HPDE6-E6E7 (cell line): ENCODE measurements around the gene TMCC3.
"Not testable (repeated sequence)": the region's sequence is repeated elsewhere in the genome, so short reads cannot be mapped to it uniquely, and the experiment has no call there.

ENCODE experiments used
- DNase-seq: peaks from one replicate; pipeline ENCODE4 v3.0.0; 2011; ENCODE audit warnings: missing footprints; ENCODE audit errors: extremely low spot score

Gene TMCC3

GRCh38 chr12:94571556-94571955 is 78.8 kb downstream of the TMCC3 start:
- DNase-seq = peak; percentile 80

DNA sequence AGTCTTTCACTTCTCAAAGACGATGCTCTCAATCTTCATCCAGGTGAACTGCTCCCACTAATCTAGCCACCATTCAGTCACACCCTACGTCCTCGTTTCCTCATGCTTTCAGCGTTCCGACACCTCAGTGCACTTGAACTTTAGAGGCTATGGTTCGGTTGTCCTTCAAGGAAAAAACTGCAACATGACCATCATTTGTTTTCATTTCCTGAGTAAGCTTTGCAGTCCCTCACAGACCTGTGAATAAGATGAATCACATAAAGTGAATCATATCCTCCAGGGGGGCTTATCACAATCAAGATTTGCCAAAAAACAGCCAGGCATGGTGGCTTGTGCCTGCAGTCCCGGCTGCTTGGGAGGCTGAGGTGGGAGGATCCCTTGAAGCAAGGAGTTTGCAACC is 80.2 kb downstream of the TMCC3 start:
- DNase-seq = peak; percentile 43

DNA sequence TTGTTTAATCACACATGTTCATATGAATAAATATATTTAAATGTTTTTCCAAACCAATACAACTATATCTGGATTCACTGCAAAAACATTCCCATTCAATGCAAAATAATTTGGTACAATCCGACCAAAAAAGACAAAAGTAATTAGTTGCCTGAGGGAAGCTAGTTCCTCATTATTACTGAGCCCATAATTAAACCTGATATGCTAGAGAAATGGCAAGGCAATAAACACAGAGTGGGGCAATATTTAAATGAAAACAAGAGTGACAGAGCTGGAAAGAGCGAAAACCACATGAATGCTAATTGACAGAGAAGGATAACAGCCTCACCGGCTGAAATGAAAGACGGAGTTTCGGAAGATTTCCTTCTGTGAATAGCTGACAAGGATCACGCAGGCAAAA is 82.6 kb downstream of the TMCC3 start:
- DNase-seq = no peak

DNA sequence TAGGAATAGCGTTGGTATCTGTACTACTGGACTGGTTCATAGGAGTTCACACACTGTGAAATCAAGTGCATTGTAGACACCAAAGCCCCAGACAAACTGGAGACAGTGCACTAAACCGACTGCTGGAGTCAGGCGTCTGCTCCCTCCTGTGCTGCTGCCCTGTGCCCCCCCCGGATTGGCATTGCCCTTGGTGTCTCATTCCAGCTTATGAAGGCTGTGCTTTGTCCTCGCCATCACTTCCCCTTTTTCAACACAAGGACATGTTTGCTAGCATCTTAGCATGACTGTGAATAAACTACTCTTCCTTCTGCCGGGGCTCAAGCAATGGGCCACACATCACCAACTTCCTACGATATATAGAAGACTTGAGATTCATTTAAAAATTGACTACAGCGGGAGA is 84.0 kb downstream of the TMCC3 start:
- no peak for DNase-seq

DNA sequence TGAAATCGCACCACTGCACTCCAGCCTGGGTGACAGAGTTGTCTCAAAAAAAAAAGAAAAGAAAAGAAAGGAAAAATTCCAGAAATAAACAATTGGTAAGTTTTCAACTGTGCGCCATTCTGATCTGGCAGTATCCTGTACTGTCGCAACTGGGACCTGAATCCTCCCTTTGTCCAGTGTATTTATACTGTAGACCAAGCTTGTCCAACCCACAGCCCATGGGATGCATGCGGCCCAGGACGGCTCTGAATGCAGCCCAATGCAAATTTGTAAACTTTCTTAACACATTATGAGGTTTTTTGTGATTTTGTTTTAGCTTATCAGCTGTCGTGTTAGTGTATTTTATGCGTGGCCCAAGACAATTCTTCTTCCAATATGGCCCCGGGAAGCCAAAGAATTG is 84.7 kb downstream of the TMCC3 start:
- DNase-seq = no peak

DNA sequence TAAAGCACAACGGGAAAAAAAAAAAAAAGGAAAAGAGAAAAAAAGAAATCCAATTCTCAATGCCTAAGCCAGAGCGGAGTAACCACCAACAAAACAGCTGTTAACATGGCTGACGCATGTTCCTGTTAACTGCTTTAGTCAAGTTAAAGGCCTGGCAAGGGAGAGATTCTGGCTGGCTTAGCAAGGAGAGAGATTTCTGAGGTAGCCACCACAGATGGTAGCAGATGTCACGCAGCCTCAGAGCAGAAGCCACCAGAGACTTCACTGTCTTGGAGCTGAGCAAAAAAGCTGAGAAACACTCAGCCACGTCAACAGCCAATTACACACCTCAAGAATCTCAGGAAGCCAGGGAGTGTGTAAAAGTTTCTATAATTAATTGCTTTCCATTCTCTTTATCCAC is 87.1 kb downstream of the TMCC3 start:
- DNase-seq = no peak

- DNase-seq = no peak
Observed at GRCh38 chr12:94561943-94562411, 88.4 kb downstream of the TMCC3 start.

GRCh38 chr12:94560431-94561221 is 89.7 kb downstream of the TMCC3 start:
- DNase-seq = peak; percentile 94

DNA sequence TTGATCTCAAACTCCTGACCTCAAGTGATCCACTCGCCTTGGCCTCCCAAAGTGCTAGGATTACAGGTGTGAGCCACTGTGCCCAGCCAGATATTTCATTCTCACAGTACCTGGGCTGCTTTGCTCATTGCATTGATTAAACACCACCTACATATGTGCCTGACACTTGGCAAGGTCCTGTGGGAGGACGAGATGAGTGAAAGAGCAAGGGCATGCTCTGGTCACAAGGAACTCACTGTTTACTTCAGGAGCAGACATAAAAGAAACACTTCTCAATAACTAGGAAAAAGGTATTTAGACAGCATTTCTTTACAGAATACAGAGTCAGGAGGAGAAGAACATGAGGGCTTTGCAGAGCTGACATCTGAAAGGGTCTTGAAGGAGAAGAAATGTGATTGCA is 91.7 kb downstream of the TMCC3 start:
- DNase-seq = no peak

DNA sequence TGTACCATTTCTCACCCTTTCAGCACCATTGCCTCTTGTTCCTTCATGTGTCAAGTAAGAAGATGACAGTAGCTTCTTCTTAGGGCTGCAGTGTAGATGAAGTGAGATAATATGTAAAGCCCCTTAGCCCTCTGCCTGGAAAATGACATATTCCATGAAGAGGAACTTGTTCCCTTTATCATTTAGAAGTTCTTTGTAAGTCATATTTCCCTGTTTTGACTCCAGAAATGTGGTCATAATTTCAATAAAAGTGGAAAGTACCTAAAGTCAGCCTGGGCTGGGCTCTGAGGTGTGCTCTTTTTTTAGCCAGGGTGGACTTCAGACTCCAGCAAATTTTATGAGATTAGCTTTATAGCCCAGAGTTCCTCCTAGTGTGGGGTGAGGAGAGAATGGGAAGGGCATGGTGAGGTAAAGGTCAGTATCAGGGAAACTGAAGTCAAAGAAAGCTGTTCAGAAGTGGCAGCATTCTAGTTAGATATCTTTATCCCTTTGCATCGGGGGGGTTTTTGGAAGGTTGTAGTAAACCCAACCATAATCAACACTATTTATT is 92.5 kb downstream of the TMCC3 start:
- DNase-seq = no peak

- no peak for DNase-seq
Observed at GRCh38 chr12:94555687-94556086, 94.7 kb downstream of the TMCC3 start.

- no peak for DNase-seq
Observed at GRCh38 chr12:94553875-94554274, 96.5 kb downstream of the TMCC3 start.

DNA sequence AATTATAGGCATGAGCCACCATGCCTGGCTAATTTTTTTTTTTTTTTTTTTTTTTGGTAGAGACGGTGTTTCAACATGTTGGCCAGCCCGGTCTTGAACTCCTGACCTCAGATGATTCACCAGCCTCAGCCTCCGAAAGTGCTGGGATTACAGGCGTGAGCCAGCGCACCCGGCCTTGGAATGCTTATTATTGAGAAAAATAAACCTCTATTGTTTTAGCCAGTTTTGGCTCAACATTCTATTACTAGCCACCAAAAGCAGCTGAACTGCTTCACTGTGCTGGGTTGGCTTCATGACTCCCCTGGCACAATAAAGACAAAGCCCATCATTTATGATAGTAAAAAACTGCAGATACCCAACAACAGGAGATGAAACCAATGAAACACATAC is 97.2 kb downstream of the TMCC3 start:
- DNase-seq = peak; percentile 55

DNA sequence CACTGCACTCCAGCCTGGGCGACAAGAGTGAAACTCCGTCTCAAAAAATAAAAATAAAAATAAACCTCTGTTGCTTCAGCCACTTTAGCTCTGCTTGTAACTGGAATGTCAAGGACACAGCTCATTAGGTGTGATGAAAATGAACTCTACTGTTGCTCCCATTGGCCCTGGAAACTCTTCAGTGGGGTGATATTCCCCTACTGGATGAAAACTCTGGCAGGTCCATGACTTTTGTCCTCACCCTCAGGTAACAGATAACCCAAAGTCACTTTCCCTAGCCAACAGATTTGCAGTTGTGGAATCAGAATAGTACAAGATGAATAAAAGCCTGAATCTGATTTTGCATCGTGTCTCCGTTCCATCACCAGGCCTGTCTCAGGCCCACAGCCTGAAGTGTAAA is 98.5 kb downstream of the TMCC3 start:
- no peak for DNase-seq

- no peak for DNase-seq
Observed at GRCh38 chr12:94550964-94551363, 99.4 kb downstream of the TMCC3 start.

DNA sequence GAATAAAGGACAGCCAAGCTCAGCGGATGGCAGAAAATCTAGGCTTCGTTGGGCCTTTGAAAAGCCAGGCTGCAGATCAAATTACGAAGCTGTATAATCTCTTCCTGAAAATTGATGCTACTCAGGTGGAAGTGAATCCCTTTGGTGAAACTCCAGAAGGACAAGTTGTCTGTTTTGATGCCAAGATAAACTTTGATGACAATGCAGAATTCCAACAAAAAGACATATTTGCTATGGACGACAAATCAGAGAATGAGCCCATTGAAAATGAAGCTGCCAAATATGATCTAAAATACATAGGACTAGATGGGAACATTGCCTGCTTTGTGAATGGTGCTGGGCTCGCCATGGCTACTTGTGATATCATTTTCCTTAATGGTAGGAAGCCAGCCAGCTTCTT is 101.5 kb downstream of the TMCC3 start:
- not testable (repeated sequence) for DNase-seq

- DNase-seq = peak; percentile 73
Observed at GRCh38 chr12:94545935-94546771, 104.2 kb downstream of the TMCC3 start.

DNA sequence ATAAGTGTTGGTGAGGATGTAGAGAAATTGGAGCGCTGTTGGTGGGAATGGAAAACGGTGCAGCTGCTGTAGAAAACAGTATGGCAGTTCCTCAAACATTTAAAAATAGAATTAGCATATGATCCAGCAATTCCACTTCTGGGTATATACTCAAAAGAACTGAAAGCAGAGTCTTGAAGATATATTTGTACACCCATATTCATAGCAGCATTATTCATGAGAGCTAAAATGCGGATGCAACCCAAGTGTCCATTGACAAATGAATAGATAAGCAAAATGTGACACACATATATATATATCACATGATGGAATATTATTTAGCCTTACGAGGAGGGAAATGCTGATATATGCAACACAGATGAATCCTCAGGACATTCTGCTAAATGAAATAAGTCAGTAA is 106.0 kb downstream of the TMCC3 start:
- no peak for DNase-seq

GRCh38 chr12:94538318-94538717 is 112.0 kb downstream of the TMCC3 start:
- no peak for DNase-seq

DNA sequence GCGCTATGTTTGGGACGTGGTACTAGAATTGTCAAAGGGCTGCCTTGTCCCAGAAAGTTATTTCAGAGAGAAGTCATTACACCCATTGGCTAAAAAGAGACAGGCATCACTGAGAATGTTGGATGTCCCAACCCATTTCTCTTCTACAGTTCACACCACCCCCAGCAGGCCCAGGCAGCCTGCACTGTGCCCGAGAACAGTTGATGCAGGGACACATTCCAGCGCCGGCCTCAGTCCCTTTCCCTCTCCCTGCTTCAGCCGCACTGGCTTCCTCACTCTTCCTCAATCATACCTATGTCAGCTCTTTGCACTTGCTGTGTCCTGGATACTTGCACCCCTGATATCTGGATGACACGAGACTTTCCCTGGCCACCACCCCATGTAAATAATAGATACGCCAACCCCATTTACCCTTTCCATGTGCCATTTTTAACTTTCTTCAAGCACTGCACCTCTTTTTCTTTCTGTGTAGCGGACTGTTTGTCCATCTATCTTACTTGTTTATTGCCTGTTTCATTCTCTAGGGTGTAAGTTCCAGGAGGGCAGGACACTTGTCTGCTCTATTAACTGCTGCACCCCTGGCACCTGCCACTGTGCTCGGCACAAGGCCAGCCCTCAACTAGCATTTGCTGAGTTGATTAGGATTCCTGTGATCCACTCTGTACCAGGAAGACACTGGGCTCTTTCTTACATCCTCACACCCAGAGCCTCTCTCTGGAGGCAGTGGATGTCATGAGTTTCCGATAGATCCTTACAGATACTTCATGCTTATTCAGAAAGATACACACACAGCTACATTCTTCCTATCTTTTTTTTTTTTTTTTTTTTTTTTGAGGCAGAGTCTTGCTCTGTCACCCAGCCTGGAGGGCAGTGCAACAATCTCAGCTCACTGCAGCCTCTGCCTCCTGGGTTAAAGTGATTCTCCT is 114.1 kb downstream of the TMCC3 start:
- DNase-seq = no peak

GRCh38 chr12:94535510-94535921 is 114.8 kb downstream of the TMCC3 start:
- no peak for DNase-seq
